HG02840 (cell line): Measurements from ENCODE around the gene SCIN.
"Not testable (repeated sequence)": the region's sequence is repeated elsewhere in the genome, so short reads cannot be mapped to it uniquely, and the experiment has no call there.

Source experiments
- ATAC-seq: cut with Tn5 transposase; IDR thresholded peaks from one replicate; pipeline ENCODE4 v1.9.1; 2021; ENCODE audit warnings: mild to moderate bottlenecking, moderate library complexity, moderate number of reproducible peaks; ENCODE audit not compliant: unreplicated experiment, low FRiP score

SCIN gene

DNA sequence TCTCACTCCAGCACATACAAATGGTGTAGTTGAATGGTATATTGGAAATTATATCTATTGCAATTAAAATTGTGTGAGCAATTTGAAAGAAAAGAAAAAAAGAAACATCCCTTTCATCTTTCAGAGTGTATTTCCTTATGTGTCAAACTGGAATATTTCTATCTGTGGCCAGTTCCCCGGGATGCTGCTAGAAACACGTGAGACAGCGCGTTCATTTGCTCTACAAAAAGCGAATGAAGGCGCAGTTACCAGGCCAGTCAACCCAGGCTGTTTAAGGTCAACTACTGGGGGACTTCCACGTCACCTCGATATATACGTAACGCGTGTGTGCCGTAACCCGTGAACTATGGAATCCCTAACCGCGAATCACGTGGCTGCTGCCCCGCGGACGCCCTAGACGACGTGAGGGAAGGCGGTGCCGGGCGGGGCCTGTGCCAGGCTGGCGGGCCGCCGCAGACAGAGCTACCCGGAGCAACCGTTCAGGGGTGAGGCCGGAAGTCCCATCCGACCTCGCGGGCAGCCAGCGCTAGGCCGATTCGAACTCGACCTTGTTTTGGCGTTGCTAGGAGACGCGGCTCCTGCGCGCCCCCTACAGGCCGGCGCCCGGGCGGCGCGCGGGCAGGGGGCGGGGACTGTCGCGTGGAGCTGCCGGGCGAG, 115.8 kb downstream of the SCIN start:
- ATAC-seq: peak; percentile 92

DNA sequence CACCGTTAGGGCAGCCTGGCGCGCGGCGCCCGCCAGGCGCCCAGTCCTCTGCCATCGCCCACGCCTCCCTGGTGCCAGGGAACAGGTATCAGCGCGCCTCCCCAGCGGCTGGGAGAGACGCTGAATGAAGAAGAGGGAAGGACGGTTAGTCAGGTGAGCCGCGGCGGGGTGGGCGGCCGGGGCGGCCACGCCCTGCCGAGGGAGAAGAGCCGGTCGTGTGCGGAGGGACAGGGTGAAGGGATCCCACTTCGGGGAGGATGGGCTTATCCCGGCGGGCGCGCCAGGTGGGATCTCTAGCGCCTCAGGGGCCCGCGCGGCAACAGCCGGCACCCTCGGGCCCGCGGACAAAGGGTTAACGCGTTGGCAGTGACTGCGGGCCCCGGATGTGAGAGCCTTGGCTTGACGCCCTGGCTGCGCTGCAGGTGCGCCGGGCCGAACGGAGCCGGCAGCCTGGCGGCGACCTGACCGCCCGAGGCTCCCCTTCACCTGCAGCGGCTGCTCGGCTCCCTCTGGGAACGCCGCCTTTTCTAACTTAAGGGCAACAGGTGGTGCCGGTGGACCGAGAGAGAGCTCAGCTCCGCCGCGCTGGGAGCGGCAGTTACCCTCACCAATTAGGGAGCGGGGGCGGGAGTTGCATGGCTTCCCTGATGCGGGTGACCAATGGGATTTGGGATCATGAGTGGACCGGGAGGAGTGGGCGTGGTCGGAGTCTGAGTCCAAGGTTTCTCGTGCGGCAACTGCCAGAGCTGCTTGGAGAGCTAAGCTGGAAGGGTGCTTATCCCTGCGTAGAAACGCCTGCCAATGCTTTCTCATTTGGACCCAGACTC, 116.6 kb downstream of the SCIN start, which contains the start of gene ARL4A:
Gene ARL4A (plus strand): TSS at position 743 of the 827 bp plus-strand sequence. CDS start 622 bp downstream, outside the sequence.
- ATAC-seq: peak; percentile 75

DNA sequence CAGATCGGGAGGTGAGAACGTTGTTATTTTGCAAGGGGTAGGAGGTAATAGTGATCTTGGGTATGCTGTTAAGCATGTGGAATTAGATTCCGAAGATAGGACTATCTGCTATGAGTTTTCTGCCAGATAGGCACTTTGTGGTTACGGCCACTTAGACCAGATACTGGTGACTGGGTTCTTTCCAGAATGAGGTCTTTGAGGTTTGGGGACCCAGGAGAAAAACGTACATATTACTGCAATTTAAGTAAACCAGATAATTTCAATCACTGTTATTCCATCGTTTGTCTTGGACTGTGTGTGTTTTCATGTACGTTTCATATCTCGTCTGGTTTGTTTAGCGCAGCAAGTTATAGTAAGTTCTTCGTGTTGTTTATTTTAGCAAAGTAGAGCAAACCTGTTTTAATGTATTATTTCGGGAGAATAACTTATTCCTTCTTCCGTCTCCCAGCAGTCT, 117.2 kb downstream of the SCIN start:
- ATAC-seq: no peak

GRCh38 chr7:12688485-12689170, 118.1 kb downstream of the SCIN start:
- not testable (repeated sequence) for ATAC-seq

GRCh38 chr7:12689451-12689850, 118.9 kb downstream of the SCIN start:
- ATAC-seq: no peak

DNA sequence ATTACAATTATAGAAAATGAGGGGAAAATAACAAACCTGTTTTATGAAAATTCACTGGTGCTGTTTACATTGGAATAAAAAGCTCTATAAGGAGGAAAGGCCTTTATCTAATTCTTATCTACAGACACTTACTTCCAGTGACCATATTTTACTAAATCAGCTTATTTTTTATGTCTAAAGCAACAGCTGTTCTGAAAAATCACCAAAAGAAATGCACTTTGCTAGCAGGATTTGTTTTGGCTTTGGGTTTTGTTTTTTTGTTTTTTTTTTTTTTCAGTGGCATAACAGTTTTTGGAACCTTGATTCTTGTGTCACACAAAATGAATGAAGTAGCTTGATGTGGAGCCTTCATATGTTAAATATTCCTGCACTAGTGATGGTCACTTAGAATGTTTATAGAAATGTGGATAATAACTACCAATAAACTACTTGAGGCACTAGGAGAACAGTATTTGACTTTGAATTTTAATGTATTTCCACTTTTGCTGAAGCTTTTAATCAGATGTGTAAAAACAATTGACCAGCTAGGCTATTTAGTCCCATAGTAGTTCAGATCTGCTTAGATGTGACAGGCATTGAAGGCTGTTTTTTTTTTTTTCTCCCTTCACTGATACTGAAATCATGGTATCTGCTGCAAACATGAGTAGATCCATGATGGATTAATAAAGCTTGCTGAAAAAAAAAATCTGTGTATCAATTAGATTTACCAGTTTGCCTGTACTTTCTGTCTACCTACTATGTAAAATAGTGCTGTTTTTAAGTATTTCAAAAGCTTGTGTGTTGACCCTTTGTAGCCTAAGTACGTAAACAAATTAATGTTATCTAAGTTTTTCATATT, 119.7 kb downstream of the SCIN start:
- no peak for ATAC-seq

DNA sequence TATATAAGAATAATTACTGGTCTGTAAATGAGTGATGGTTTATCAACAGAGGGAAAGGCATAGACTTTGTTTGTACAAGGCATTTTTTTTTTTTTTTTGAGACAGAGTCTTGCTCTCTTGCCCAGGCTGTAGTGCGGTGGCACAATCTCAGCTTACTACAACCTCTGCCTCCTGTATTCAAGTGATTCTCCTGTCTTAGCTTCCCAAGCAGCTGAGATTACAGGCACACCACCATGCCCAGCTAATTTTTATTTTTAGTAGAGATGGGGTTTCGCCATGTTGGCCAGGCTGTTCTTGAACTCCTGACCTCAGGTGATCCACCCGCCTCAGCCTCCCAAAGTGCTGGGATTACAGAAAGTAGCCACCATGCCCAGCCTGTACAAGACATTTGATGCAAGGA, 120.9 kb downstream of the SCIN start:
- not testable (repeated sequence) for ATAC-seq

GRCh38 chr7:12692035-12692434, 121.5 kb downstream of the SCIN start:
- no peak for ATAC-seq

GRCh38 chr7:12692479-12693259, 122.1 kb downstream of the SCIN start:
- no peak for ATAC-seq

- no peak for ATAC-seq
These were observed 124.3 kb downstream of the SCIN start for GRCh38 chr7:12694817-12695216.

- ATAC-seq: no peak
These were observed 125.4 kb downstream of the SCIN start for GRCh38 chr7:12695965-12696364.

GRCh38 chr7:12699299-12699698, 128.8 kb downstream of the SCIN start:
- ATAC-seq: no peak

- no peak for ATAC-seq
These were observed 130.9 kb downstream of the SCIN start for GRCh38 chr7:12701433-12701832.

- ATAC-seq: no peak
These were observed 133.4 kb downstream of the SCIN start for GRCh38 chr7:12703881-12704280.

DNA sequence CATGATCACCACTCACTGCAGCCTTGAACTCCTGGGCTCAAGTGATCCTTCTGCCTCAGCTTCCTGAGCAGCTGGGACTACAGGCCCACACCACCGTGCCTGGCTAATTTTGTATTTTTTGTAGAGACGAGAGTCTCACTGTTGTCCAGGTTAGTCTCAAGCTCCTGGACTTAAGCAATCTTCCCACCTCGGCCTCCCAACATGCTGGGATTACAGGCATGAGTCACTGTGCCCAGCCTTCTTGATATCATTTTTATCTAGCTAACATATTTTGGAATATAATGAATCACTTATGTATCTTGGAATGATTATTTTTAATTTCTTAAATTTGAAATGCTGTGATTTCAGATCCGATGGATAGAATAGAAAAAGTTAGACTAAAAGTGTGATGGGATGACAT, 135.4 kb downstream of the SCIN start:
- ATAC-seq: no peak

DNA sequence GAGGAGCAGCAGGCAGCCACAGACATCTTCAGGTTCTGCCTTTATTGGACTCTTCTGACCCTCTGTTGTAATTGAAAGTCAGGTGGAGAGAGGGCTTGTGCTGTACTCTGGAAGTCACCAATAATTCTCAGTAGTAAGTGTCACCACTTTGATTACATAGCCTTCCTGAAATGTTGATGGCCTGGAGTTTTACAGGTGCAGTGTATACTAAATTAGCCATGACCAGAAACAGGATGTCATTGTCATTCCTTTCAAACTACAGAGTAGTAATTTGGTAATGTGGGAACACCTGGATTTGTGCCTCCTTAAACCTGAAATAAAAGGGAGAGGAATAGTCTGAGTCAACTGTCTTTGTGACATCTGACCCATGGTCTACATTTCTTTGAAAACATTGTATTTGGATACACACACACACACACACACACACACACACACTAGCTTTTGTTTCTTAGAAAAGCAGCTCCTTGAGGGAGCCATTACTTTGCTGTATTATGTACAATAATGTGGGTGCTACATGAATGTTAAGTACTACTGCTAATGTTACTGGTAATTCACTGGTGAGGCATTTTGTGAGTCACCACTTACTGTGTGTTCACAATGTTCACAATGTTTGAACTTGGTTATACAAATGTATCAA, 136.5 kb downstream of the SCIN start:
- ATAC-seq: no peak

GRCh38 chr7:12708314-12708713, 137.8 kb downstream of the SCIN start:
- no peak for ATAC-seq
